ENCODE results near the gene ST6GAL1.
"Not testable (repeated sequence)": the region's sequence is repeated elsewhere in the genome, so short reads cannot be mapped to it uniquely, and the experiment has no call there.

Gene ST6GAL1

GRCh38 chr3:186986816-186987215, 56.5 kb downstream of the ST6GAL1 start:
- CTCF ChIA-PET, result no interaction called here
- Histone ChIP-seq H3K27me3 (replicated peaks in 2 of 5; ENCODE audit: control insufficient read depth in 4 of 5, insufficient read depth in 5 of 5, low read length in 4 of 5) (no peaks in the 10 kb centered on the region), H3K27ac (ENCODE audit: insufficient read depth in 1 of 2, low read depth in 1 of 2, low read length in 2 of 2, poor library complexity in 1 of 2, severe bottlenecking in 2 of 2) (no peak overlapping the region), H3K4me1 (ENCODE audit: control extremely low read depth in 1 of 4, control insufficient read depth in 4 of 4, insufficient read depth in 4 of 4, low read length in 3 of 4) (peaks cover 13 to 39% (median 16%) of the 10 kb centered on the region in 4 experiments), H3K36me3 (ENCODE audit: control insufficient read depth in 4 of 4, insufficient read depth in 4 of 4, low read length in 3 of 4) (peaks cover 16 to 33% (median 18%) of the 10 kb centered on the region in 4 experiments), H3K4me3 (ENCODE audit: control insufficient read depth in 1 of 7, extremely low read depth in 1 of 7, insufficient read depth in 4 of 7, low read depth in 2 of 7, low read length in 6 of 7) (no peak overlapping the region), H3K9me3 (ENCODE audit: control extremely low read depth in 1 of 5, control insufficient read depth in 4 of 5, insufficient read depth in 2 of 5, low read depth in 1 of 5, low read length in 4 of 5) (no peaks in the 10 kb centered on the region)
- POLR2A ChIA-PET, result no interaction called here
- no CpG with 5 or more reads among the region's 1 CpG for WGBS (ENCODE audit: insufficient coverage)
- DNase-seq, result peak in 2 of 3 donors; percentile 26 to 48

- DNase-seq, result no peak
- WGBS (ENCODE audit: insufficient coverage), result no CpG with 5 or more reads among the region's 3 CpGs
- POLR2A ChIA-PET, result no interaction called here
- Histone ChIP-seq H3K4me1 (ENCODE audit: control extremely low read depth in 1 of 4, control insufficient read depth in 4 of 4, insufficient read depth in 4 of 4, low read length in 3 of 4) (peaks cover 13 to 37% (median 16%) of the 10 kb centered on the region in 4 experiments), H3K9me3 (ENCODE audit: control extremely low read depth in 1 of 5, control insufficient read depth in 4 of 5, insufficient read depth in 2 of 5, low read depth in 1 of 5, low read length in 4 of 5) (peaks cover 0 to 3% (median 0%) of the 10 kb centered on the region in 5 experiments), H3K36me3 (ENCODE audit: control insufficient read depth in 4 of 4, insufficient read depth in 4 of 4, low read length in 3 of 4) (peaks cover 11 to 23% (median 13%) of the 10 kb centered on the region in 4 experiments), H3K4me3 (ENCODE audit: control insufficient read depth in 1 of 7, extremely low read depth in 1 of 7, insufficient read depth in 4 of 7, low read depth in 2 of 7, low read length in 6 of 7) (no peak overlapping the region), H3K27ac (ENCODE audit: insufficient read depth in 1 of 2, low read depth in 1 of 2, low read length in 2 of 2, poor library complexity in 1 of 2, severe bottlenecking in 2 of 2) (no peak overlapping the region), H3K27me3 (replicated peaks in 2 of 5; ENCODE audit: control insufficient read depth in 4 of 5, insufficient read depth in 5 of 5, low read length in 4 of 5) (no peaks in the 10 kb centered on the region)
- CTCF ChIA-PET, result interaction anchor here (0.7 to 1.9 kb wide), 3 partner anchors 26 to 139 kb away, joined by 3 to 5 read pairs (median 4); no protein-coding TSS in a partner anchor
These were observed 58.5 kb downstream of the ST6GAL1 start for GRCh38 chr3:186988806-186989205.

- DNase-seq, result no peak
- Histone ChIP-seq H3K27ac (ENCODE audit: insufficient read depth in 1 of 2, low read depth in 1 of 2, low read length in 2 of 2, poor library complexity in 1 of 2, severe bottlenecking in 2 of 2) (no peak overlapping the region), H3K27me3 (replicated peaks in 2 of 5; ENCODE audit: control insufficient read depth in 4 of 5, insufficient read depth in 5 of 5, low read length in 4 of 5) (no peaks in the 10 kb centered on the region), H3K9me3 (ENCODE audit: control extremely low read depth in 1 of 5, control insufficient read depth in 4 of 5, insufficient read depth in 2 of 5, low read depth in 1 of 5, low read length in 4 of 5) (peaks cover 0 to 3% (median 0%) of the 10 kb centered on the region in 5 experiments), H3K4me3 (ENCODE audit: control insufficient read depth in 1 of 7, extremely low read depth in 1 of 7, insufficient read depth in 4 of 7, low read depth in 2 of 7, low read length in 6 of 7) (no peak overlapping the region), H3K4me1 (ENCODE audit: control extremely low read depth in 1 of 4, control insufficient read depth in 4 of 4, insufficient read depth in 4 of 4, low read length in 3 of 4) (peaks cover 13 to 37% (median 16%) of the 10 kb centered on the region in 4 experiments), H3K36me3 (ENCODE audit: control insufficient read depth in 4 of 4, insufficient read depth in 4 of 4, low read length in 3 of 4) (peaks cover 11 to 20% (median 14%) of the 10 kb centered on the region in 4 experiments)
- ChIA-PET POLR2A (no interaction called here), CTCF (interaction anchor here (0.7 to 1.9 kb wide), 4 partner anchors 12 to 140 kb away, joined by 3 to 5 read pairs (median 4); no protein-coding TSS in a partner anchor)
- WGBS (ENCODE audit: insufficient coverage), result 100% methylated on average over 1 of the region's 1 CpG
These were observed 59.1 kb downstream of the ST6GAL1 start for GRCh38 chr3:186989429-186989828.

- peaks cover 9 to 34% (median 15%) of the 10 kb centered on the region in 4 experiments for H3K4me1 ChIP-seq (ENCODE audit: control extremely low read depth in 1 of 4, control insufficient read depth in 4 of 4, insufficient read depth in 4 of 4, low read length in 3 of 4)
- no peak for DNase-seq
- CTCF ChIA-PET, result interaction anchor here (0.7 to 1.9 kb wide), 4 partner anchors 12 to 28 kb away, joined by 3 to 5 read pairs (median 4); no protein-coding TSS in a partner anchor
- peaks cover 0 to 3% (median 0%) of the 10 kb centered on the region in 5 experiments for H3K9me3 ChIP-seq (ENCODE audit: control extremely low read depth in 1 of 5, control insufficient read depth in 4 of 5, insufficient read depth in 2 of 5, low read depth in 1 of 5, low read length in 4 of 5)
- H3K4me3 ChIP-seq (ENCODE audit: control insufficient read depth in 1 of 7, extremely low read depth in 1 of 7, insufficient read depth in 4 of 7, low read depth in 2 of 7, low read length in 6 of 7), result no peak overlapping the region
- peaks cover 11 to 20% (median 14%) of the 10 kb centered on the region in 4 experiments for H3K36me3 ChIP-seq (ENCODE audit: control insufficient read depth in 4 of 4, insufficient read depth in 4 of 4, low read length in 3 of 4)
- no peak overlapping the region for H3K27ac ChIP-seq (ENCODE audit: insufficient read depth in 1 of 2, low read depth in 1 of 2, low read length in 2 of 2, poor library complexity in 1 of 2, severe bottlenecking in 2 of 2)
- POLR2A ChIA-PET, result no interaction called here
- WGBS (ENCODE audit: insufficient coverage), result 100% methylated on average over 1 of the region's 3 CpGs
- H3K27me3 ChIP-seq (replicated peaks in 2 of 5; ENCODE audit: control insufficient read depth in 4 of 5, insufficient read depth in 5 of 5, low read length in 4 of 5), result no peaks in the 10 kb centered on the region
These were observed 60.0 kb downstream of the ST6GAL1 start for GRCh38 chr3:186990277-186990676.

- CTCF ChIA-PET, result interaction anchor here (0.7 to 1.9 kb wide), 3 partner anchors 11 to 28 kb away, joined by 3 to 5 read pairs (median 4); no protein-coding TSS in a partner anchor
- no peaks in the 10 kb centered on the region for H3K27me3 ChIP-seq (replicated peaks in 2 of 5; ENCODE audit: control insufficient read depth in 4 of 5, insufficient read depth in 5 of 5, low read length in 4 of 5)
These were observed 60.6 kb downstream of the ST6GAL1 start for GRCh38 chr3:186990878-186991308.

GRCh38 chr3:186991470-186991869, 61.1 kb downstream of the ST6GAL1 start:
- 97% methylated on average over 4 of the region's 4 CpGs for WGBS (ENCODE audit: insufficient coverage)
- ChIA-PET POLR2A (no interaction called here), CTCF (no interaction called here)
- peaks cover 0 to 3% (median 0%) of the 10 kb centered on the region in 5 experiments for H3K9me3 ChIP-seq (ENCODE audit: control extremely low read depth in 1 of 5, control insufficient read depth in 4 of 5, insufficient read depth in 2 of 5, low read depth in 1 of 5, low read length in 4 of 5)
- H3K27ac ChIP-seq (ENCODE audit: insufficient read depth in 1 of 2, low read depth in 1 of 2, low read length in 2 of 2, poor library complexity in 1 of 2, severe bottlenecking in 2 of 2), result no peak overlapping the region
- DNase-seq, result no peak
- peaks cover 5 to 32% (median 10%) of the 10 kb centered on the region in 4 experiments for H3K4me1 ChIP-seq (ENCODE audit: control extremely low read depth in 1 of 4, control insufficient read depth in 4 of 4, insufficient read depth in 4 of 4, low read length in 3 of 4)
- no peaks in the 10 kb centered on the region for H3K27me3 ChIP-seq (replicated peaks in 2 of 5; ENCODE audit: control insufficient read depth in 4 of 5, insufficient read depth in 5 of 5, low read length in 4 of 5)
- H3K36me3 ChIP-seq (ENCODE audit: control insufficient read depth in 4 of 4, insufficient read depth in 4 of 4, low read length in 3 of 4), result peaks cover 12 to 23% (median 15%) of the 10 kb centered on the region in 4 experiments
- no peak overlapping the region for H3K4me3 ChIP-seq (ENCODE audit: control insufficient read depth in 1 of 7, extremely low read depth in 1 of 7, insufficient read depth in 4 of 7, low read depth in 2 of 7, low read length in 6 of 7)

More at GRCh38 chr3:186990878-186991308, 60.6 kb downstream of the ST6GAL1 start:
- no peak overlapping the region for H3K27ac ChIP-seq (ENCODE audit: insufficient read depth in 1 of 2, low read depth in 1 of 2, low read length in 2 of 2, poor library complexity in 1 of 2, severe bottlenecking in 2 of 2)
- 97% methylated on average over 3 of the region's 5 CpGs for WGBS (ENCODE audit: insufficient coverage)
- peaks cover 9 to 32% (median 10%) of the 10 kb centered on the region in 4 experiments for H3K4me1 ChIP-seq (ENCODE audit: control extremely low read depth in 1 of 4, control insufficient read depth in 4 of 4, insufficient read depth in 4 of 4, low read length in 3 of 4)
- no peak for DNase-seq
- H3K4me3 ChIP-seq (ENCODE audit: control insufficient read depth in 1 of 7, extremely low read depth in 1 of 7, insufficient read depth in 4 of 7, low read depth in 2 of 7, low read length in 6 of 7), result no peak overlapping the region
- peaks cover 11 to 20% (median 14%) of the 10 kb centered on the region in 4 experiments for H3K36me3 ChIP-seq (ENCODE audit: control insufficient read depth in 4 of 4, insufficient read depth in 4 of 4, low read length in 3 of 4)
- peaks cover 0 to 3% (median 0%) of the 10 kb centered on the region in 5 experiments for H3K9me3 ChIP-seq (ENCODE audit: control extremely low read depth in 1 of 5, control insufficient read depth in 4 of 5, insufficient read depth in 2 of 5, low read depth in 1 of 5, low read length in 4 of 5)
- POLR2A ChIA-PET, result no interaction called here

- not testable (repeated sequence) for H3K27ac ChIP-seq (ENCODE audit: insufficient read depth in 1 of 2, low read depth in 1 of 2, low read length in 2 of 2, poor library complexity in 1 of 2, severe bottlenecking in 2 of 2)
- no CpG with 5 or more reads among the region's 1 CpG for WGBS (ENCODE audit: insufficient coverage)
These were observed 61.8 kb downstream of the ST6GAL1 start for GRCh38 chr3:186992096-186992495.

More at GRCh38 chr3:186992096-186992495, 61.8 kb downstream of the ST6GAL1 start:
- H3K4me3 ChIP-seq (ENCODE audit: control insufficient read depth in 1 of 7, extremely low read depth in 1 of 7, insufficient read depth in 4 of 7, low read depth in 2 of 7, low read length in 6 of 7); H3K9me3 ChIP-seq (ENCODE audit: control extremely low read depth in 1 of 5, control insufficient read depth in 4 of 5, insufficient read depth in 2 of 5, low read depth in 1 of 5, low read length in 4 of 5); POLR2A ChIA-PET; H3K27me3 ChIP-seq (replicated peaks in 2 of 5; ENCODE audit: control insufficient read depth in 4 of 5, insufficient read depth in 5 of 5, low read length in 4 of 5); CTCF ChIA-PET: not testable (repeated sequence)
- DNase-seq, result peak in 1 of 3 donors; percentile 18
- Histone ChIP-seq H3K4me1 (ENCODE audit: control extremely low read depth in 1 of 4, control insufficient read depth in 4 of 4, insufficient read depth in 4 of 4, low read length in 3 of 4) (peaks cover 3 to 30% (median 6%) of the 10 kb centered on the region in 4 experiments), H3K36me3 (ENCODE audit: control insufficient read depth in 4 of 4, insufficient read depth in 4 of 4, low read length in 3 of 4) (peaks cover 15 to 29% (median 17%) of the 10 kb centered on the region in 4 experiments)

Data from common myeloid progenitor, CD34-positive (primary cell).